ENCODE results near the gene PSG11. TPM values are rescaled to one million over a fixed set of nuclear protein-coding genes. Genes with fewer than 3 reads are reported as not detected.
"Not testable (repeated sequence)": the region's sequence is repeated elsewhere in the genome, so short reads cannot be mapped to it uniquely, and the experiment has no call there.

Gene PSG11
- total RNA-seq, 1 experiment from 2014 or later = not detected

- CTCF ChIA-PET = not testable (repeated sequence)
Observed at GRCh38 chr19:43031645-43032044, 5.4 kb upstream of the PSG11 start.

GRCh38 chr19:43028866-43029265 lies 2.6 kb upstream of the PSG11 start:
- intact Hi-C loops (cut with micrococcal nuclease) = no loop called here
- no peaks in the 10 kb centered on the region for H3K9me3 ChIP-seq (ENCODE audit: control insufficient read depth in 1 of 2, insufficient read depth in 1 of 2, low read depth in 1 of 2, low read length in 2 of 2)
- H3K79me2 ChIP-seq (ENCODE audit: insufficient read depth, low read length) = no peaks in the 10 kb centered on the region
- ChIA-PET RAD21 (ENCODE audit: low non-redundant PET in 1 of 2, low total read pairs in 2 of 2, uncharacterized antibody in 2 of 2, unreplicated experiment in 2 of 2) (no interaction called here), CTCF (no interaction called here), POLR2A (no interaction called here)
- H3K4me2 ChIP-seq (ENCODE audit: low read length) = no peak overlapping the region
- H3K4me3 ChIP-seq (replicated peaks in 1 of 2; ENCODE audit: low read depth in 1 of 2, low read length in 2 of 2) = no peak overlapping the region
- no peak overlapping the region for H2AFZ ChIP-seq (ENCODE audit: low read depth, low read length, poor library complexity, severe bottlenecking)
- no peak overlapping the region for H3K27ac ChIP-seq (ENCODE audit: low read depth, low read length)
- H3K27me3 ChIP-seq (ENCODE audit: insufficient read depth, low read length) = no peaks in the 10 kb centered on the region
- no peak overlapping the region for H3K9ac ChIP-seq (ENCODE audit: low read length)
- BruUV-seq (replicated peaks) = no TSS peak
- no peaks in the 10 kb centered on the region for H4K20me1 ChIP-seq (ENCODE audit: insufficient read depth)
- H3K4me1 ChIP-seq (ENCODE audit: control insufficient read depth in 1 of 2, insufficient read depth in 2 of 2, low read length in 2 of 2) = no peaks in the 10 kb centered on the region
- no peak for ATAC-seq
- DNase-seq (ENCODE audit: low read depth, low spot score) = no peak
- no peaks in the 10 kb centered on the region for H3K36me3 ChIP-seq (ENCODE audit: control insufficient read depth in 1 of 2, insufficient read depth in 2 of 2, low read length in 2 of 2)
- no peaks in the 10 kb centered on the region for H3K9me2 ChIP-seq (ENCODE audit: insufficient read depth)
- TF ChIP-seq MAX (IDR thresholded peaks at IDR 0.05) = no peak
- no peak for TF ChIP-seq ATF3 (IDR thresholded peaks at IDR 0.05)
- no peak for TF ChIP-seq ELF1 (IDR thresholded peaks at IDR 0.05; ENCODE audit: borderline replicate concordance, low read depth)
- no peak for TF ChIP-seq YY1 (IDR thresholded peaks at IDR 0.05; ENCODE audit: extremely low read depth, insufficient replicate concordance, low read depth, low read length)
- no peak for TF ChIP-seq FOSL1 (IDR thresholded peaks at IDR 0.05; ENCODE audit: low read depth)
- no peak for TF ChIP-seq JUND (IDR thresholded peaks at IDR 0.05)
- TF ChIP-seq POLR2A (IDR thresholded peaks at IDR 0.05; ENCODE audit: borderline replicate concordance, extremely low read depth, insufficient read depth, insufficient read length) = no peak
- TF ChIP-seq ZNF274 (IDR thresholded peaks at IDR 0.05; ENCODE audit: low read depth, low read length) = no peak
- no peak for TF ChIP-seq SRF (IDR thresholded peaks at IDR 0.05; ENCODE audit: low read depth)
- no peak for TF ChIP-seq CEBPB (IDR thresholded peaks at IDR 0.05; ENCODE audit: low read depth)
- TF ChIP-seq REST (IDR thresholded peaks at IDR 0.05; ENCODE audit: low read depth) = no peak

More at GRCh38 chr19:43031645-43032044, 5.4 kb upstream of the PSG11 start:
- BruUV-seq (replicated peaks); H3K27me3 ChIP-seq (ENCODE audit: insufficient read depth, low read length); H3K9me2 ChIP-seq (ENCODE audit: insufficient read depth); RAD21 ChIA-PET (ENCODE audit: low non-redundant PET in 1 of 2, low total read pairs in 2 of 2, uncharacterized antibody in 2 of 2, unreplicated experiment in 2 of 2); H3K9me3 ChIP-seq (ENCODE audit: control insufficient read depth in 1 of 2, insufficient read depth in 1 of 2, low read depth in 1 of 2, low read length in 2 of 2); H3K4me3 ChIP-seq (replicated peaks in 1 of 2; ENCODE audit: low read depth in 1 of 2, low read length in 2 of 2); H3K36me3 ChIP-seq (ENCODE audit: control insufficient read depth in 1 of 2, insufficient read depth in 2 of 2, low read length in 2 of 2); POLR2A ChIA-PET; H3K79me2 ChIP-seq (ENCODE audit: insufficient read depth, low read length); H3K4me2 ChIP-seq (ENCODE audit: low read length); H4K20me1 ChIP-seq (ENCODE audit: insufficient read depth); H2AFZ ChIP-seq (ENCODE audit: low read depth, low read length, poor library complexity, severe bottlenecking); H3K4me1 ChIP-seq (ENCODE audit: control insufficient read depth in 1 of 2, insufficient read depth in 2 of 2, low read length in 2 of 2); H3K9ac ChIP-seq (ENCODE audit: low read length); H3K27ac ChIP-seq (ENCODE audit: low read depth, low read length); DNase-seq (ENCODE audit: low read depth, low spot score): not testable (repeated sequence)
- TF ChIP-seq CTCF (IDR thresholded peaks at IDR 0.05 in 2 of 3, conservative IDR thresholded peaks at IDR 0.05 in 1 of 3; ENCODE audit: borderline replicate concordance in 1 of 3, insufficient read depth in 1 of 3, low read depth in 2 of 3, low read length in 2 of 3) = peak; percentile 21 to 33 (median 32); a peak in 3 of 6 replicates
- TF ChIP-seq RAD21 (IDR thresholded peaks at IDR 0.05; ENCODE audit: low read depth) = peak; percentile 31
- intact Hi-C loops (cut with micrococcal nuclease) = loop anchor here (10.0 kb wide), 1 partner anchor 237 kb away; no protein-coding TSS in a partner anchor
- ATAC-seq = peak; percentile 69
